Loucy (cell line): ENCODE results near the gene UBAP2.

Experiments
- CTCF ChIP-seq: fragments of 200-600 bp; sonication (generic); conservative IDR thresholded peaks from 2 replicates; pipeline ENCODE4 v1.5.1; 2014; ENCODE audit warnings: mild to moderate bottlenecking, antibody characterized with exemption, low read length
- EZH2phosphoT487 ChIP-seq: fragments of 200-600 bp; IDR thresholded peaks from 2 replicates; pipeline ENCODE4 v1.6.1; 2018; ENCODE audit warnings: antibody characterized with exemption, mild to moderate bottlenecking, moderate library complexity, borderline replicate concordance

- TF ChIP-seq CTCF (no peak), EZH2phosphoT487 (no peak)
Measured at GRCh38 chr9:33942471-33943083, 106.1 kb downstream of the UBAP2 start.
